Lower lobe of right lung (tissue), 2 donors: ENCODE data around the gene SORCS2. TPM values are rescaled to one million over a fixed set of nuclear protein-coding genes. Genes with fewer than 3 reads are reported as not detected.
A peak's percentile ranks its signal among the peaks of the same experiment; 100 is the strongest.

ENCODE experiments used
- ATAC-seq, 2 donors: fragments of 200-7000 bp; cut with Tn5 transposase; one replicate each; pipeline ENCODE4 v1.9.1; 2020 to 2022; ENCODE audit warnings: mild to moderate bottlenecking in 2 of 2, moderate library complexity in 2 of 2
- DNase-seq: peaks from one replicate; pipeline ENCODE4 v3.0.0-alpha.2; 2020
- H3K27ac ChIP-seq: fragments of 200-600 bp; one replicate; pipeline ENCODE4 v1.8.0; 2022
- H3K27me3 ChIP-seq: fragments of 200-600 bp; one replicate; pipeline ENCODE4 v1.8.0; 2022; ENCODE audit warnings: low read depth
- H3K36me3 ChIP-seq: fragments of 200-600 bp; one replicate; pipeline ENCODE4 v1.8.0; 2022; ENCODE audit warnings: mild to moderate bottlenecking
- H3K4me1 ChIP-seq: fragments of 200-600 bp; one replicate; pipeline ENCODE4 v1.8.0; 2022
- H3K4me3 ChIP-seq: fragments of 200-600 bp; one replicate; pipeline ENCODE4 v1.8.0; 2022; ENCODE audit warnings: mild to moderate bottlenecking
- H3K9me3 ChIP-seq: fragments of 200-600 bp; one replicate; pipeline ENCODE4 v1.8.0; 2022
- intact Hi-C: fragments of 100-400 bp; cut with DNase I; formaldehyde crosslinking; loops from one replicate; pipeline ENCODE4 v1.11.0; 2022
- total RNA-seq: library from RNA; stranded (reverse); fragmentation: NEBNext Ultra II Directional; extraction: Animal tissue kit (Norgen Biotek cat#: 25700); gene quantifications from one replicate; pipeline ENCODE4 v1.2.1, GENCODE V29; 2021
- TF ChIP-seq, protein P1 (sequence below): fragments of 200-600 bp; IDR thresholded peaks from one replicate; pipeline ENCODE4 v1.8.0; 2022; ENCODE audit warnings: antibody characterized with exemption, mild to moderate bottlenecking
- donor health status: DM: no; HTN: yes; CAD: no; lungs with severe emphysema.

SORCS2 gene
- total RNA-seq, 1 donor from 2014 or later = 5.8 TPM

DNA sequence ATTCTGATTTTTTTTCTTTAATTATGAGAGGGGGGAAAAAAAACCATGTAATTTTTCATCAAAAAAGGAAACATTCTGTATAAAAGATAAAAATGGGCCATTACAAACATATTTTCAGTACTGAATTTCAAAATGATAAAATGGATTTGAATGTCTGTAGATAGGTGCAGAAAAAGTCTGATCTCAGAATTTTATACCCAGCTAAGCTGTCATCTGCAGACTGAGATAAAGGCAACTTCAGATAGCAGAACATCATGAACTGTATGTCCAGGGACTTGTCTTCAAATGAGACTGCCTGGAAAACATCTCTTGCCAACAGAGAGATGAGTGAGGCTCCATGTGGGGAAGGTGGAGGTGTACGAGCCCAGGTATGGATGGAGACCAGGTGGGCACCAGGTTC lies 360.9 kb downstream of the SORCS2 start:
- Histone ChIP-seq H3K9me3 (peaks cover 23% of the 10 kb centered on the region), H3K27ac (no peak overlapping the region), H3K36me3 (no peaks in the 10 kb centered on the region), H3K27me3 (no peaks in the 10 kb centered on the region), H3K4me3 (no peak overlapping the region), H3K4me1 (no peaks in the 10 kb centered on the region)
- DNase-seq (no peak), ATAC-seq (no peak)
- intact Hi-C loops = no loop called here
- TF ChIP-seq, protein P1, sequence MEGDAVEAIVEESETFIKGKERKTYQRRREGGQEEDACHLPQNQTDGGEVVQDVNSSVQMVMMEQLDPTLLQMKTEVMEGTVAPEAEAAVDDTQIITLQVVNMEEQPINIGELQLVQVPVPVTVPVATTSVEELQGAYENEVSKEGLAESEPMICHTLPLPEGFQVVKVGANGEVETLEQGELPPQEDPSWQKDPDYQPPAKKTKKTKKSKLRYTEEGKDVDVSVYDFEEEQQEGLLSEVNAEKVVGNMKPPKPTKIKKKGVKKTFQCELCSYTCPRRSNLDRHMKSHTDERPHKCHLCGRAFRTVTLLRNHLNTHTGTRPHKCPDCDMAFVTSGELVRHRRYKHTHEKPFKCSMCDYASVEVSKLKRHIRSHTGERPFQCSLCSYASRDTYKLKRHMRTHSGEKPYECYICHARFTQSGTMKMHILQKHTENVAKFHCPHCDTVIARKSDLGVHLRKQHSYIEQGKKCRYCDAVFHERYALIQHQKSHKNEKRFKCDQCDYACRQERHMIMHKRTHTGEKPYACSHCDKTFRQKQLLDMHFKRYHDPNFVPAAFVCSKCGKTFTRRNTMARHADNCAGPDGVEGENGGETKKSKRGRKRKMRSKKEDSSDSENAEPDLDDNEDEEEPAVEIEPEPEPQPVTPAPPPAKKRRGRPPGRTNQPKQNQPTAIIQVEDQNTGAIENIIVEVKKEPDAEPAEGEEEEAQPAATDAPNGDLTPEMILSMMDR = no peak

DNA sequence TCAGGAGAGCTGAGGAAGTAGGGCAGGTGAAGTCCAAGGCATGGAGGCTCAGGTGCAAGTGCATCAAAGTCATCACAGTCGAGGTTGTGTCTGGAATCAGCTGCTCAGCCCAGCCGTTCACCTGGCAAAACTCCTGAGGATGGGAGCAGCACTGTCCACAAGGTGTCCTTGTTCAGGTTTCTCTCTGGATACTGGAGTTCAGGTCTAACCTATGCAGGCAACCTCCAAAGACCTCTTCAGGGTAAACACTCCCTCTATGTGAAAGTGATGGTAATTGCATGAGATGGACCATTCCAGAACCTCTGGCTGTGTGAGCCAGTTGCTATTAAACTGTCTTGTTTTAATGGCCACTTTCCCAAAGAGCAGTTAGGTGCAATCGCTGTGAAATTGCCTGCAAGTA lies 362.6 kb downstream of the SORCS2 start:
- no peaks in the 10 kb centered on the region for H3K27me3 ChIP-seq
- no peak overlapping the region for H3K27ac ChIP-seq
- DNase-seq (no peak), ATAC-seq (no peak)
- intact Hi-C loops = no loop called here
- H3K36me3 ChIP-seq = no peaks in the 10 kb centered on the region
- H3K4me1 ChIP-seq = no peaks in the 10 kb centered on the region
- H3K9me3 ChIP-seq = peaks cover 23% of the 10 kb centered on the region
- TF ChIP-seq, protein P1 = no peak
- H3K4me3 ChIP-seq = no peak overlapping the region

DNA sequence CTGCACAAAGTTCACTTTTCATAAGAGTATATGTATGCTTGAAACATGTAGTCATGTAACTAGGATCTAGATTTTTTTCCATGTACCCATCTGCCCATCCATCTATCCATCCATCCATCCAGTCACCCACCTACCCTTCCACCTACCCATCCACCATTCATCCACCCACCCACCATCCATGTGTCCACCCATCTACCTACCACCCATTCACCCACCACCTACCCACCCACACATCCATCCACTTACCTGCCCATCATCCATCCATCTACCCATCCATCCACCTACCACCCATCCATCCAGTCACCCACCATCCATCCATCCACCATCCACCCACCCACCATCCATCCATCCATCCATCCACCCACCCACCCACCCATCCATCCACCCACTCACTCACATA lies 364.2 kb downstream of the SORCS2 start:
- no peaks in the 10 kb centered on the region for H3K36me3 ChIP-seq
- peaks cover 23% of the 10 kb centered on the region for H3K9me3 ChIP-seq
- H3K4me3 ChIP-seq = no peak overlapping the region
- intact Hi-C loops = no loop called here
- H3K4me1 ChIP-seq = no peaks in the 10 kb centered on the region
- H3K27me3 ChIP-seq = no peaks in the 10 kb centered on the region
- no peak for ATAC-seq
- DNase-seq = no peak
- TF ChIP-seq, protein P1 = no peak
- H3K27ac ChIP-seq = no peak overlapping the region

DNA sequence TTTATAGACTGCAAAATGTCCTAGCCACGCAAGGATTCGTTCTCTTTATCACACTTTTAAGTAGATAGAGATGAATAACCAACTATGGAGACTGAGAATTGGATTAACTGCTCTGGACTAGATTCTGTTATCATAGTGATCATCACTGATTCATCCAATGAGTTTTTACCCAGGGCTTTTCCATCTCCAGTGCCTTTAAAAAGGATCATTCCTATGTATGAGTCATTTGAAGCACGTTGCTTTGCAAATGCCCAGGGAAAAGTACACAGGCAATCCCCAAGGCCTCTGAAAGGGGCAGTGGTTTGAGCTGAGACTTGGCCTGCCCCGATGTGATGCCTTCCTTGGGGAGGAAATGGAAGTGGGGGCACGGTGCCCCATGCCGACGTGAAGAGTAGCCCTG lies 365.1 kb downstream of the SORCS2 start:
- H3K36me3 ChIP-seq = no peaks in the 10 kb centered on the region
- TF ChIP-seq, protein P1 = no peak
- ATAC-seq = no peak
- intact Hi-C loops = no loop called here
- no peak overlapping the region for H3K27ac ChIP-seq
- no peak for DNase-seq
- no peak overlapping the region for H3K4me3 ChIP-seq
- H3K9me3 ChIP-seq = peaks cover 17% of the 10 kb centered on the region
- no peaks in the 10 kb centered on the region for H3K27me3 ChIP-seq
- no peaks in the 10 kb centered on the region for H3K4me1 ChIP-seq

DNA sequence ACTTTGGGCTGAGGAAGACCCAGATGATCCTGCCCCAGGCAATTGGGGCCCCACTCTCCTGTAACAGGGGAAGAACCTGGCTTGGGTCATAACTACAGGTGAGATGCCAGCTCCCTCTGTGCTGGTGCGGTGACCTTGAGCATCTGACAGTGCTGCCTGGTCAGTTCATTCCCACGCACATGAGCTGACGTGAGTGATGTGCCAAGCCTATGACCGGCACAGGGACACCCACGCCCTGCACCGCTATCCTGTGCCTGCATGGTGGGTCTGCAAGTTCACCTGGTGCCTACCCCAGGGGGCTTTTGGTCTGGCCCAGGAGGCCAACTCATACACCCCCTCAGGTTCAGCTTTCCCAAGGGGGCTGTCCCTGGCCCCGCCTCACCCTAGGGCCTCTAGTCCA lies 366.1 kb downstream of the SORCS2 start:
- Histone ChIP-seq H3K27ac (no peak overlapping the region), H3K4me3 (no peak overlapping the region), H3K27me3 (no peaks in the 10 kb centered on the region), H3K9me3 (peaks cover 7% of the 10 kb centered on the region), H3K36me3 (no peaks in the 10 kb centered on the region), H3K4me1 (no peaks in the 10 kb centered on the region)
- DNase-seq (no peak), ATAC-seq (peak in 1 of 2 donors; percentile 18)
- intact Hi-C loops = no loop called here
- TF ChIP-seq, protein P1 = no peak

DNA sequence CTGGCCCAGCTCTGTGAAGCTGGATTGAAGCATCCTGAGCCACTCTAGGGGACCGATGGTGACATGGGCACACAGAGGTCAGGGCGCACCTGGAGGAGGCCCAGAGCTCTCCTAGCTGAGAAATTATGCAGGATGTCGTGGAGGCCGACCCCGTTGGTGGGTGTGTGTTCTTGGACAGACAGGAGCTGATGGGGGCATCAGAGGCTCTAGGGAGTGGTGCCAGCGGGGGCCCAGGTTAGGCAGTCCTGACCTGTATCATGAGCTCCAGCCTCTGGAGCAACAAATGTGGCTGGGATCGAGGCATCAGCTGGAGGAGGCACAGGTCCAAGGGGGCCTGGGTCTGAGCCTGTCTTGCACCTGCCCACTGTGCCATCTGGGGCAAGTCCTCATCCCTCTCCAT lies 367.0 kb downstream of the SORCS2 start:
- no peaks in the 10 kb centered on the region for H3K36me3 ChIP-seq
- DNase-seq (no peak), ATAC-seq (no peak)
- no peaks in the 10 kb centered on the region for H3K27me3 ChIP-seq
- intact Hi-C loops = no loop called here
- H3K27ac ChIP-seq = no peak overlapping the region
- H3K9me3 ChIP-seq = no peaks in the 10 kb centered on the region
- no peaks in the 10 kb centered on the region for H3K4me1 ChIP-seq
- TF ChIP-seq, protein P1 = no peak
- no peak overlapping the region for H3K4me3 ChIP-seq
